NCI-H460 (cell line): ENCODE measurements around the gene WNT7B. TPM values are rescaled to one million over a fixed set of nuclear protein-coding genes. Genes with fewer than 3 reads are reported as not detected.

Experiments
- DNase-seq: peaks from one replicate; pipeline ENCODE4 v3.0.0-alpha.2; 2016; ENCODE audit warnings: low read depth; ENCODE audit errors: extremely low read depth
- total RNA-seq: library from RNA; depleted of rRNA; stranded (reverse); fragments of >200 nt; shearing (Covaris generic); gene quantifications from 2 replicates; pipeline ENCODE4 v1.2.3, GENCODE V29; 2014

WNT7B gene
- total RNA-seq, 1 experiment from 2014 or later: not detected

DNA sequence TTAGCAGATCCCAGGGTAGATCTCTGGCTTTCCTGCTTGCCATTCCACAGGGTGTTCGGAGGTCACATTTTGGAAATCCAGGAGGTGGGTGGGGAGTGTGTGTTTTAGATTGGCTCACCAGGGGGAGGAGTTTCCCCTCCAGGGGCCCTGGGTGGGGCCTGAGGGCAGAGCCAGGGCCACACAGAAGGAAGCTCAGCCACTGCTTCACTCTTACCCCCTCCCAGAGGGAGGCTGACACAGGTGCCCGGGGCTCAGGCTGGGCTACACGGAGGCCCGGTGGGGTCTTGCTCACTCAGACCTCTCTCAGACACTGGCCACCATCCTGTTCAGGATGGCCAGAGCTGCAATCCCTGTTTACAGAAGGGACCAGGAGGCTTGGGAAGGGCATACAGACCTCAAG is 2.5 kb downstream of the WNT7B start:
- DNase-seq: no peak

DNA sequence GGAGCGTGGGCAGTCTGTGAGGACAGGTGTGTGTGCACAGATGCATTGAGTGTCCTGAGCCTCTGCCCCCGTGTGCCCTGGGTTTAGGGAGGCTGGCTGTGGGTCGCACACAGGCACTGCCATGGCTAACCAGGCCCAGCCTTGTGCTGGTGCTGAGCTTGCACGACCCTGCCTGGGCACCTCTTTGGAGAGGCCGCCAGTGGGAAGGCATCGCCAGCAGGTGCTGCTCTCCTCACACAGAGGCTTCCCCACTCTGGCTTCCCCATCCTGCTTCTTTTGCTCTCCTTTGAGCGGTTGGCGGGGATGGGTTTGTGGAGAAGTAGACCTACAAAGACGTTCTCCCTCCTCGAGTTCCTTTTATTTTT is 4.1 kb downstream of the WNT7B start:
- no peak for DNase-seq

- no peak for DNase-seq
These were observed 4.7 kb downstream of the WNT7B start for GRCh38 chr22:45972091-45972888.

DNA sequence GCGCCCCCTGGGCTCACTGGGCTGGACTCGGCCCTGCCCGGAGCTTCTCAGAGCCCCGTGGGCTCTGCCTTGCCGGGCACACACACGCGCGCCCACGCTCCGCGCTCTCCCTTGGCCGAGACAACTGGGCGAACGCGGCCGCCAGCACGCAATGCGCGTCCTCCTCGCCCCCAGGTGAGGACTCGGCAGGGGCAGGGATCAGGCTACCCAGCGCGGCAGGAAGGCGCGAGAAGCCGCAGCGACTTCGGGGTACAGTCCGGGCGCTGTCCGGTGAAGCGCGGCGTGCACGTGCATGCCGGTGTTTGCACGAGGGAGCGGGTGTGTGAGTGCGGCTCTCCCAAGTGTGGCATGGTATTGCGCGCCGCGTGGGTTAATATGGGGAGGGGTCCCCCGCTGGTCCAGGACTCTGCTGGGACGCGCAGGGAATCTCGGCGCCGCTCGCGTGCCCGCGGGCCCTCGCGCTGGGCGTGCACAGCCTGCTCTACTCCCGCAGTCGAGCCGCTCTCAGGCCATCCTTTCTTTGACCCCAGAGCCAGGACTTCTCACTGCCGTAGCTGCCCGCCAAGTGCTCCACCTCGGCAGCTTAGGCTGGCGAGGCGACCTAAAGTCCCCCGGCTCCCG is 5.4 kb downstream of the WNT7B start:
- no peak for DNase-seq

DNA sequence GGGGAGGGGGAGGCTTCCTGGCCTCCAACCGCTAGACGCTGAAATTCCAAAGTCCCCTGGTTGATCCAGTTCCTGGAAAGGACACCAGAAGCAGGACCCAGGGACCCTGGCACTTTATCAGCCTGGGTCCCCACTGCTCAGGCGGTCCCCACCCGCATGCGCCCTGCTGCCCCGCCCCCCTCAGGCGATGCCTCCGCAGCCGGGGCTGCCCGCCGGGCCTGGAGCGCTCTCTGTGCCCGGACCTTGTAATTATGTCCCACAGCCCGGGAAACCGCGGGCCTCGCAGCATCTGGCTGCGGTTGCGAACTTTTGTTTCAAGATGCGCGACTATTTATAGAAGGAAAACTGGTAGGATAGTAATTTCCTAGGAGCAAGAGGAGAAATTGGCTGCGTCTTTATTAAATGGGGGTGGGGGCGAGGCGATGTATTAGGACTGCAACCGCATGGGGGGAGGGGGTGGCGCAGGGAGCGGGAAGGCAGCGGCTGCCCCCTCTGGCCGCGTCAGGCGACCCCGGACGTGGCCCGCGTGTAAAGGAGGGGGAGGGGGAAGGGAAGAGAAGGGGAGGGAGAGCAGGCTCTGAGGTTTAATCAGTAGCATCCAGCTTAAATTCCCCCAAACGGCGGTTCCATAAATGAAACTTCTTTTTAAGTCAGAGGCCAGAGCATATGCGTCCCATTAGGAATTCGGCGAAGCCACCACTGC is 6.1 kb downstream of the WNT7B start:
- DNase-seq: no peak

GRCh38 chr22:45969801-45970470 is 7.0 kb downstream of the WNT7B start:
- no peak for DNase-seq

- DNase-seq: no peak
These were observed 7.6 kb downstream of the WNT7B start for GRCh38 chr22:45969414-45969799.

GRCh38 chr22:45968751-45969413 is 8.1 kb downstream of the WNT7B start:
- no peak for DNase-seq

DNA sequence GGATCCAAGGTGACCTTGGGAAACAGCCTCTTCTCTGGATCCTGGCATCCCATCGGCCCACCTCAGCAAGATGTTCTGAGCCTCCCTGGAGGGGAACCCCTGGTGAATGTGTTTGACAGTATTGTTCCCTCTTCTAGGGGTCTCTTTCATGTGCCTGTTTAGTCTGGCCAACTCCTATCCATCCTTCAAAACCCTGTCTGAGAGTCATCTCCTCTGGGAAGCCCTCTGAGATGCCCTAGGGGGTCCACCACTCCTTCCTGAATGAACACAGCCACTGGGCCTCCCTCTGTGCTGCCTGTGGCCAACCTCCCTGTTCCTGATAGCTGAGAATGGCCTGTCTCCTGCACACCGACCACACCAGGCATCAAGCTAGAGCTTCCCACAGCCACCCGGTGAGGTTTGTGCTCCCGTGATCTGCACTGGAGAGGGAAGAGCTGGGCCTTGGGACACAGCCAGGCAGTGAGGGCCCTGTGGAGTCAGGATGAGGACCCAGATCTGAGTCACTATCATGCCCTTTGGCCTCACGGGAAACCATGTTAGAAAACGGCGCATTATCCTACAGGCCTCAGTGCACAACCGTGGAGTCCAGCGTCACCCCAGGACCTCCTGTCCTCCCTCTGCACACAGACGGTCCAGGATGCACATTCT is 8.8 kb downstream of the WNT7B start:
- no peak for DNase-seq

GRCh38 chr22:45966895-45967365 is 10.0 kb downstream of the WNT7B start:
- no peak for DNase-seq

GRCh38 chr22:45966320-45966894 is 10.6 kb downstream of the WNT7B start:
- no peak for DNase-seq

DNA sequence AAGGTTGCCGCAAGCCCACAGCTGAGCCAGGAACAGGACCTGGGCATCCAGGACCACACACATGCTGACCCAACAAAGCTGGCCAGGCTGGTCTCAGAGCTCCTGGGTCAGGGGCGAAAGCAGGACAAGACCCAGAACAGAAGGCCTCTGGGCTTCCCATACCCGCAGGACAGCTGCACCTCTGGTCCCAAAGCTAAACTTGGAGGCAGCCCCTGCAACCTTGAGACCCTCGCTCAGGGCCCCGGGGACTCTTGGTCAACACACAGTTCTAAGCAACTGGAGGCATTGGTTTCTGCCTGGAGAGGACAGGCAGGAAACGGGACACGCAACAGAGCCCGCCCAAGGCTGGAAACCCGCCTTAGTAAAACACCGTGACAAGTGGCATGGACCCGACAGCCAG is 11.4 kb downstream of the WNT7B start:
- DNase-seq: no peak

DNA sequence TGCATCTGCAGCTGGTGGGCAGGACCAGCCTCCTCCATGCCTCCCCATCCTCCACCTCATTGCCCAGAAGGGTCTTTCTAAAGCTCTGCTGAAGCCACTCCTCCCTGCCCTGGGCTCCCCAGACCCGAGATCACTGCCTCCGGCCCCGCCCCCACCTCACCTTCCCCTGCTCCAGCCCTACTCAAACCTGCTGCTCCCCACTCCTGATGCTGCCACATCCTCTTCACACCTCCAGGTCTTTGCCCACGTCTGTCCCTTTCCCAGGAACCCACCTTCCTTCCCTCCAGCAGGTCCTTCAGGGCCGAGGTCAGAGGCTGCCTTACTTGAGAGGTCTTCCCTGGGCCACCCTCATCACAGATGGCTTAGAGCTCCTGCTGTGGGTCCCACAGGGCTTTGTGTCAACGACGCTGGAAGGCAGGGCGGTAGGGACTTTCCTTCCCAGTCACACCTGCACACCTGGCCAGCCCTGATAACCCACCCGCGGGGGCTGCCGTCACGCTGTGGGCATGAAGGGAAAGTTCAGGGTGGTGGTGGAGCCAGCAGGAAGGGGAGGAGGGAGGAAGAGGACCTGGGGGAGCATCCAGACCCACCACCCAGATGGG is 11.9 kb downstream of the WNT7B start:
- no peak for DNase-seq

GRCh38 chr22:45964372-45964771 is 12.6 kb downstream of the WNT7B start:
- no peak for DNase-seq

- DNase-seq: no peak
These were observed 13.1 kb downstream of the WNT7B start for GRCh38 chr22:45963821-45964220.

DNA sequence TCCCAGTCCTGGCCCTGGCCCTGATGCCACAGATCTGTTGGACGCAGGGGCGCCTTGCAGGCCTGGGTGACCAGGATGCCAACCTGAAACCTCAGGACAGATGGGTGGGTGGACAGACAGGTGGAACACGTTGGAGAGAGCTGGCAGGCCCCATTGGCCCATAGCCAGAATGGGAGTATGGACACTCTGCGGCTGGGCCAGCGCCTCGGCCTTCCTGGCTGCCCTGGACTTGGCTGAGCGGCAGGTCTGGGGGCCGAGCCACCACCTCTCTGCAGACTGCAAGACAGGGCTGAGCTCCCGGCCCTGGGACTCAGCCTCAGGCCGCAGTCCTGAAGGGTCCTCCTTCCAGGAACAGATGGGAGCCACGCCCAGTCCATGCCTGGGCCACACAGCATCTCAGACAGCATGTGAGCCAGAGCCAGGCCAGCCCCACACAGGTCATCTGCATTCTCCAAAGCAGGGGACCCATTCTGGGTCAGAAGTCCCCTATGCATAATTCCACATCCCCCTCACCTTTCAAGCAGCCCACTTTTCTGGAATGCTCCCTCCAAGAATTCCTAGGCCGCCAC is 14.1 kb downstream of the WNT7B start:
- no peak for DNase-seq

- no peak for DNase-seq
These were observed 14.6 kb downstream of the WNT7B start for GRCh38 chr22:45962434-45962718.

GRCh38 chr22:45961679-45962433 is 15.1 kb downstream of the WNT7B start:
- no peak for DNase-seq
